ENCODE results near the gene SLC6A18.

GRCh38 chr5:1210832-1211251 lies 14.3 kb upstream of the SLC6A18 start:
- TF ChIP-seq, protein P1, sequence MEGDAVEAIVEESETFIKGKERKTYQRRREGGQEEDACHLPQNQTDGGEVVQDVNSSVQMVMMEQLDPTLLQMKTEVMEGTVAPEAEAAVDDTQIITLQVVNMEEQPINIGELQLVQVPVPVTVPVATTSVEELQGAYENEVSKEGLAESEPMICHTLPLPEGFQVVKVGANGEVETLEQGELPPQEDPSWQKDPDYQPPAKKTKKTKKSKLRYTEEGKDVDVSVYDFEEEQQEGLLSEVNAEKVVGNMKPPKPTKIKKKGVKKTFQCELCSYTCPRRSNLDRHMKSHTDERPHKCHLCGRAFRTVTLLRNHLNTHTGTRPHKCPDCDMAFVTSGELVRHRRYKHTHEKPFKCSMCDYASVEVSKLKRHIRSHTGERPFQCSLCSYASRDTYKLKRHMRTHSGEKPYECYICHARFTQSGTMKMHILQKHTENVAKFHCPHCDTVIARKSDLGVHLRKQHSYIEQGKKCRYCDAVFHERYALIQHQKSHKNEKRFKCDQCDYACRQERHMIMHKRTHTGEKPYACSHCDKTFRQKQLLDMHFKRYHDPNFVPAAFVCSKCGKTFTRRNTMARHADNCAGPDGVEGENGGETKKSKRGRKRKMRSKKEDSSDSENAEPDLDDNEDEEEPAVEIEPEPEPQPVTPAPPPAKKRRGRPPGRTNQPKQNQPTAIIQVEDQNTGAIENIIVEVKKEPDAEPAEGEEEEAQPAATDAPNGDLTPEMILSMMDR (IDR thresholded peaks at IDR 0.05; ENCODE audit: insufficient read depth, low read depth, low read length): no peak
- TF ChIP-seq EZH2 (IDR thresholded peaks at IDR 0.05; ENCODE audit: insufficient read depth, low read length): no peak
